ENCODE data around the gene CEACAM16.

The CEACAM16 gene

GRCh38 chr19:44746616-44746945 is 47.6 kb downstream of the CEACAM16 start:
- no peak for DNase-seq (ENCODE audit: low spot score)

- DNase-seq (ENCODE audit: low spot score), result peak; percentile 96
Observed at GRCh38 chr19:44746946-44747738, 48.2 kb downstream of the CEACAM16 start.

- peak; percentile 30 for DNase-seq (ENCODE audit: low spot score)
Observed at GRCh38 chr19:44747739-44748425, 48.9 kb downstream of the CEACAM16 start.

- peak; percentile 86 for DNase-seq (ENCODE audit: low spot score)
Observed at GRCh38 chr19:44748426-44749254, 49.7 kb downstream of the CEACAM16 start, which contains the start of gene BCL3. Gene BCL3 (plus strand): TSS chr19:44748708. CDS start chr19:44748791, 83 bp downstream.

- no peak for DNase-seq (ENCODE audit: low spot score)
Observed at GRCh38 chr19:44749292-44749691, 50.3 kb downstream of the CEACAM16 start.

GRCh38 chr19:44749994-44750393 is 51.0 kb downstream of the CEACAM16 start:
- no peak for DNase-seq (ENCODE audit: low spot score)

- no peak for DNase-seq (ENCODE audit: low spot score)
Observed at GRCh38 chr19:44752123-44752815, 53.3 kb downstream of the CEACAM16 start.

- peak; percentile 92 for DNase-seq (ENCODE audit: low spot score)
Observed at GRCh38 chr19:44752816-44753625, 54.1 kb downstream of the CEACAM16 start.

GRCh38 chr19:44753626-44753931 is 54.6 kb downstream of the CEACAM16 start:
- DNase-seq (ENCODE audit: low spot score), result no peak

GRCh38 chr19:44753932-44754749 is 55.2 kb downstream of the CEACAM16 start:
- DNase-seq (ENCODE audit: low spot score), result peak; percentile 71

GRCh38 chr19:44754750-44755080 is 55.8 kb downstream of the CEACAM16 start:
- DNase-seq (ENCODE audit: low spot score), result no peak

- DNase-seq (ENCODE audit: low spot score), result no peak
Observed at GRCh38 chr19:44755219-44755618, 56.3 kb downstream of the CEACAM16 start.

GRCh38 chr19:44756089-44756562 is 57.2 kb downstream of the CEACAM16 start:
- DNase-seq (ENCODE audit: low spot score), result no peak

GRCh38 chr19:44757057-44757734 is 58.2 kb downstream of the CEACAM16 start:
- no peak for DNase-seq (ENCODE audit: low spot score)

- no peak for DNase-seq (ENCODE audit: low spot score)
Observed at GRCh38 chr19:44757735-44758505, 59.0 kb downstream of the CEACAM16 start.

- no peak for DNase-seq (ENCODE audit: low spot score)
Observed at GRCh38 chr19:44758596-44758995, 59.6 kb downstream of the CEACAM16 start.

- DNase-seq (ENCODE audit: low spot score), result no peak
Observed at GRCh38 chr19:44759083-44759804, 60.3 kb downstream of the CEACAM16 start.

All from CD4-positive, alpha-beta T cell treated with Interleukin-15 for 4 hours (primary cell).